HG03097 (cell line): ENCODE results near the gene TFDP2.
"Not testable (repeated sequence)": the region's sequence is repeated elsewhere in the genome, so short reads cannot be mapped to it uniquely, and the experiment has no call there.

Source experiments
- ATAC-seq: cut with Tn5 transposase; IDR thresholded peaks from one replicate; pipeline ENCODE4 v1.9.1; 2021; ENCODE audit not compliant: unreplicated experiment, low FRiP score

Gene TFDP2

GRCh38 chr3:142027735-142028134, 121.6 kb downstream of the TFDP2 start:
- ATAC-seq, result no peak

- ATAC-seq, result no peak
Observed at GRCh38 chr3:142027300-142027699, 122.0 kb downstream of the TFDP2 start.

GRCh38 chr3:142026333-142026732, 123.0 kb downstream of the TFDP2 start:
- ATAC-seq, result no peak

- ATAC-seq, result peak; percentile 54
Observed at GRCh38 chr3:142022381-142022780, 127.0 kb downstream of the TFDP2 start.

GRCh38 chr3:142021127-142021526, 128.2 kb downstream of the TFDP2 start:
- ATAC-seq, result no peak

GRCh38 chr3:142019794-142020320, 129.5 kb downstream of the TFDP2 start:
- ATAC-seq, result peak; percentile 64

GRCh38 chr3:142013993-142014392, 135.4 kb downstream of the TFDP2 start:
- ATAC-seq, result no peak

- no peak for ATAC-seq
Observed at GRCh38 chr3:142013326-142013980, 135.9 kb downstream of the TFDP2 start.

- ATAC-seq, result no peak
Observed at GRCh38 chr3:142009029-142009428, 140.3 kb downstream of the TFDP2 start.

DNA sequence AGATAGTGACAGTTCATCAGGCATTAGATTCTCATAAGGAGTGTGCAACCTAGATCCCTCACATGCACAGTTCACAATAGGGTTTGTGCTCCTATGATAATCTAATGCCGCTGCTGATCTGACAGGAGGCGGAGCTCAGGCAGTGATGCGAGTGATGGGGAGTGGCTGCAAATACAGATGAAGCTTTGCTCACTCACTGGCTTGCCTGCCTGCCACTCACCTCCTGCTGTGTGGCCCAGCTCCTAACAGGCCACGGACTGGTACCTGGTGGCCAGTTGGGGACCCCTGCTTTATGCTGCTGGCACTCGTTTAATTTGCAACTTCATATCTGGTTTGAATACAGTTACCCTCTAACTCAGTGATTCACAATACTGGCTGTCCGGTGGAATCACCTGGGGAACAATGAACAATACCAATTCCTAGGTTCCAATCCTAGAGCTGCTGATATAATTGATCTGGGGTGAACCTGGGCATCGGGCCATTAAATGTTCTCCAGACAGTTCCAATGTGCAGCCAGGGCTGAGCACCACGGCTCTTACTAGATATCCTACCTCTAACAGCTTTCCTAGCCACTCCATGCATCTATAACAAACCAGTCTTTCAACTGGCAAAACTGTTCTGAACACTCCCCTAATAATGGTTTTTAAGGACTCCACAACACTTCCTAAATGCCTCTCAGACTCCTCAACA, 141.5 kb downstream of the TFDP2 start:
- ATAC-seq, result no peak

DNA sequence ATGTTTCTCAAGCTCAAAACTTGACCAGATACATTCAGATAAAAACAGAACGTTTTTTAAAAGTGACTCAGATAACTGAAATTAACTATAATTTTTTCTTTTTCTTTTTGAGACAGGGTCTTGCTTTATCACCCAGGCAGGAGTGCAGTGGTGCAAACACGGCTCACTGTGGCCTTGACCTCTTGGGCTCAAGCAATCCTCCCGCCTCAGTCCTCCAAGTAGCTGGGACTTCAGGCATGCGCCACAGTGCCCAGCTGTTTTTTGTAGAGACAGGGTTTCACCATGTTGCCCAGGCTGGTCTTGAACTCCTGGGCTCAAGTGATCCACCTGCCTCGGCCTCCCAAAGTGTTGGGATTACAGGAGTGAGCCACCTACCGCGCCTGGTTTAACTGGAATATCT, 144.4 kb downstream of the TFDP2 start:
- ATAC-seq, result not testable (repeated sequence)

DNA sequence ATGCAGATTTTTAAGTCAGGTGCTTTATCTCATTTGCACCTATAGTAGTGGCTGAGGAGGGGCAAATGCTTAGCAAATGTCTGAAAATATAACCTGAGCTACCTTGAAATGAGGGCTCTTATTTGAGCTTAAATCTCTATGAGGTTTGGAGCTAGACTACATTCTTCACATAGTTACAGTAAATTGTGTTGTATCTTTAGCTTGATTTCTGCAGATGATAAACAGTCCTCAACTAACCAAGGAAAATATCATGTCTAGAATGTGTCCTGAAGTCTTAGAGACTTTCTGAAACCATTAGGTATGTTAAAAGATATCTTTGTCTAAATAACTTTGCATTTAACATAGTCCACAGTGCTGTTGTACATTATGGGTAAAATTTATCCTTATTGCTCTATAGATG, 145.3 kb downstream of the TFDP2 start:
- no peak for ATAC-seq

- no peak for ATAC-seq
Observed at GRCh38 chr3:142003291-142003690, 146.1 kb downstream of the TFDP2 start.

DNA sequence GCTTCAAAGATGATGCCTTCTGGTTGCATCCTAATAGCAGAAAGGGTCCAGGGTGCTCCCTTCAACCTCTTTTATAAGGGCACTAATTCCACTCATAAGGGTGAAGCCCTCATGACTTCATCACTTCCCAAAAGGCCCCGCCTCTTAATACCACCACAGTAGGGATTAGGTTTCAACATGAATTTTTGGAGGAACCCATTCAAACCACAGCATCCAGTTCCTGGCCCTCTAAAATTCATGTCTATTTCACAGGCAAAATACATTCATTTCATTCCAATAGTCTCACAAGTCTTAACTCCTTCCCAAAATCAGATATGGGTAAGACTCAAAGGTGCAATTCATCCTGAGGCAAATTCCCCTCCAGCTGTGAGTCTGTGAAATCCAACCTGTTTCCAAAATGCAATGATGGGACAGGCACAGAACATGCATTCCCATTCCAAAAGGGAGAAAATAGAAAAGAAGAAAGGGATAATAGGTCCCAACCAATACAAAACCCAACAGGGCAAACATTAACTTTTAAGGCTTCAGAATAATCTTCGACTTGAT, 148.9 kb downstream of the TFDP2 start:
- ATAC-seq, result no peak

DNA sequence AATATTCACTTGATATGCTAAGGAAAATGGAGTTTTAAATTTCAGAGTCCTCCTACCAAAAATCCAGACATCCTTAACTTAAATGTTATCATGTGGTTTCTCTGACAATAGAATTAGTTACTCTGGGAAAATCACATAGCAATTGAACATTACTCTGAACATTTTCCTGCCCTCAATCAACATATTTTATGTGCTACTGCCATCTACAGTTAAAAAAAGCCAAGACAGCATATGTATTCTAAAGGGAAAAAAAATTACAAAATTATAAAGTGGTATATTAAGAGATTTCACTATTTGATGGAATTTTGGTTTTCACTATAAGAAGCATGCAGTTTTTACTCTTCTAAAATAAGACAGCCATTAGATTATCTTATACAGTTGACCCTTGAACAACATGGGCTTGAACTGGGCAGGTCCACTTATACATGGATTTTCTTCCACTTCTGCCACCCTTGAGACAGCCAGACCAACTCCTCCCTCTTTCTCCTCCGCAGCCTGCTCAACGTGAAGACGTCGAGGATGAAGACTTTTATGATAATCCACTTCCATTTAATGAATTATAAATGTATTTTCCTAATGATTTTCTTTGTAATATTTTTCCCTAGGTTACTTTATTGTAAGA, 150.6 kb downstream of the TFDP2 start:
- ATAC-seq, result no peak

DNA sequence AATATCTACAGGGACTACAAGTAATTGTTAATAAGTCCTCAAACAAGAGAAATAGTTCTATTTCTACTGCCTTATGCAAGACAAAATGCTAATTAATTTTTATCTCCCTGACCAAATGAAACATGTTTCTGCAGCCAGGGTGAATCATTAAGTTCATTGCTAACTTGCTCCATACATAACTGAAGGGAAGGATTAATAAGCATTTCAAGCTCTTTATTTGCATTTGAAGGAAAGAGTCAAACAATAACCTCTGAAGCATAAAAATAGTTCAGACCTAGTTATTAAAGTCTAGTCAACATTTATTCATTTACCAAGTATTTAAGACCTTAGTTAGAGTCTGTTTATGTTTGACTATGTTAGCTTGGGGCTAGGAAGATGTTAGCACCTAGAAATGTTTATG, 152.9 kb downstream of the TFDP2 start:
- ATAC-seq, result no peak

GRCh38 chr3:141994856-141995255, 154.5 kb downstream of the TFDP2 start:
- no peak for ATAC-seq

GRCh38 chr3:141992512-141992911, 156.8 kb downstream of the TFDP2 start:
- ATAC-seq, result peak; percentile 42

DNA sequence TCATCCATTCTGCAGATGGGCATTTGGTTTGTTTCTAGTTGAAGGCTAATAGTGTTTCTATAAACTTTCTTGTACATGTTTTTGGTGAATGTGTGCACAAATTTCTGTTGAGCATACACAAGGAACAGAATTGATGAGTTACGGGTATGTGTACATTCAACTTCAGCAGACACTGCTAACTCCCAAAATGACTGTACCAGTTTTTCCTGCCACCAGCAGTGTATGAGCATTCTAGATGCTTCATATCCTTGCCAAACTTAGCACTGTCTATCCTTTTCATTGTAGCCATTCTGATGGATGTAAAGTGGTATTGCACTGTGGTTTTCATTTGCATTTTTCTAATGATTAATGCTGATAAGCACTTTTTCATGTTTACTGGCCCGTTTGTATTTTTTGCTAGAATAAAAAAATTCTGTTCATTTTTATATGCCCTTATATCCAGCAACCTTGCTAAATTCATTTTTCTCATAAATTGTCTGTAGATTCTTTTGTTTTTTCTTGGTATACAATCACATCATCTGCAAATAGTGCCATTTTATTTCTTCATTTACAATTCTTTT, 162.7 kb downstream of the TFDP2 start:
- no peak for ATAC-seq

GRCh38 chr3:141981084-141981483, 168.3 kb downstream of the TFDP2 start:
- no peak for ATAC-seq

- ATAC-seq, result no peak
Observed at GRCh38 chr3:141979050-141979671, 170.2 kb downstream of the TFDP2 start.
